Measurements from ENCODE around the gene PLCH2. TPM values are rescaled to one million over a fixed set of nuclear protein-coding genes. Genes with fewer than 3 reads are reported as not detected.

The PLCH2 gene
- total RNA-seq, 1 donor from 2014 or later: under 0.01 TPM

GRCh38 chr1:2515763-2516080, 39.6 kb downstream of the PLCH2 start:
- DNase-seq: no peak

GRCh38 chr1:2516124-2516523, 40.0 kb downstream of the PLCH2 start:
- no peak for DNase-seq

GRCh38 chr1:2516946-2517345, 40.9 kb downstream of the PLCH2 start:
- DNase-seq: no peak

GRCh38 chr1:2517966-2518365, 41.9 kb downstream of the PLCH2 start:
- no peak for DNase-seq

- DNase-seq: no peak
Measured at GRCh38 chr1:2518528-2518927, 42.4 kb downstream of the PLCH2 start.

- no peak for DNase-seq
Measured at GRCh38 chr1:2519029-2519685, 43.1 kb downstream of the PLCH2 start.

- no peak for DNase-seq
Measured at GRCh38 chr1:2519729-2520128, 43.6 kb downstream of the PLCH2 start.

GRCh38 chr1:2520206-2520605, 44.1 kb downstream of the PLCH2 start:
- DNase-seq: no peak

- no peak for DNase-seq
Measured at GRCh38 chr1:2520806-2521205, 44.7 kb downstream of the PLCH2 start.

- DNase-seq: no peak
Measured at GRCh38 chr1:2522230-2522629, 46.1 kb downstream of the PLCH2 start.

- DNase-seq: peak; percentile 33
Measured at GRCh38 chr1:2523191-2523890, 47.3 kb downstream of the PLCH2 start.

- no peak for DNase-seq
Measured at GRCh38 chr1:2523891-2524609, 48.0 kb downstream of the PLCH2 start.

- DNase-seq: no peak
Measured at GRCh38 chr1:2525572-2525919, 49.5 kb downstream of the PLCH2 start.

GRCh38 chr1:2525920-2526823, 50.1 kb downstream of the PLCH2 start, which contains the start of gene PANK4:
TSS of gene PANK4 (minus strand) at chr1:2526596. CDS start at chr1:2526587, 9 bp downstream.
- DNase-seq: peak; percentile 98

GRCh38 chr1:2526824-2527555, 50.9 kb downstream of the PLCH2 start:
- no peak for DNase-seq

- DNase-seq: no peak
Measured at GRCh38 chr1:2527556-2527860, 51.4 kb downstream of the PLCH2 start.

GRCh38 chr1:2528016-2528415, 51.9 kb downstream of the PLCH2 start:
- no peak for DNase-seq

GRCh38 chr1:2528611-2528965, 52.5 kb downstream of the PLCH2 start:
- no peak for DNase-seq

- peak; percentile 24 for DNase-seq
Measured at GRCh38 chr1:2528966-2529783, 53.1 kb downstream of the PLCH2 start.

- peak; percentile 48 for DNase-seq
Measured at GRCh38 chr1:2529784-2530512, 53.9 kb downstream of the PLCH2 start, which contains the start of gene HES5. TSS of gene HES5 (minus strand) at chr1:2530263. CDS start at chr1:2530164, 99 bp downstream.

Data from dermis blood vessel endothelial cell (primary cell).